ENCODE measurements around the gene TSPO. TPM values are rescaled to one million over a fixed set of nuclear protein-coding genes. Genes with fewer than 3 reads are reported as not detected.

Gene TSPO
- total RNA-seq, 1 donor from 2014 or later: 128 TPM

GRCh38 chr22:43147821-43148220 is 3.5 kb upstream of the TSPO start:
- no peak for TF ChIP-seq CTCF (IDR thresholded peaks at IDR 0.05; ENCODE audit: borderline replicate concordance)
- intact Hi-C loops (cut with micrococcal nuclease): no loop called here
- no peak for DNase-seq
- no peaks in the 10 kb centered on the region for H3K36me3 ChIP-seq
- H3K27me3 ChIP-seq (ENCODE audit: low read depth): no peaks in the 10 kb centered on the region
- no peak overlapping the region for H3K4me3 ChIP-seq
- peak overlapping the region; percentile 36 for H3K27ac ChIP-seq (replicated peaks)
- H3K4me1 ChIP-seq: peaks cover 29% of the 10 kb centered on the region
- H3K9me3 ChIP-seq (replicated peaks): no peaks in the 10 kb centered on the region

- no peak for TF ChIP-seq CTCF (IDR thresholded peaks at IDR 0.05; ENCODE audit: borderline replicate concordance)
- Histone ChIP-seq H3K27ac (replicated peaks) (no peak overlapping the region), H3K4me3 (no peak overlapping the region), H3K9me3 (replicated peaks) (no peaks in the 10 kb centered on the region), H3K4me1 (peaks cover 26% of the 10 kb centered on the region), H3K27me3 (ENCODE audit: low read depth) (no peaks in the 10 kb centered on the region), H3K36me3 (no peaks in the 10 kb centered on the region)
- DNase-seq: no peak
- intact Hi-C loops (cut with micrococcal nuclease): no loop called here
Observed at GRCh38 chr22:43148581-43148980, 2.8 kb upstream of the TSPO start.

GRCh38 chr22:43150731-43151206 is 590 bp upstream of the TSPO start:
- Histone ChIP-seq H3K4me1 (peaks cover 31% of the 10 kb centered on the region), H3K4me3 (peak overlapping the region; percentile 84), H3K9me3 (replicated peaks) (no peaks in the 10 kb centered on the region), H3K27ac (replicated peaks) (peak overlapping the region; percentile 89), H3K36me3 (no peaks in the 10 kb centered on the region), H3K27me3 (ENCODE audit: low read depth) (no peaks in the 10 kb centered on the region)
- intact Hi-C loops (cut with micrococcal nuclease): no loop called here
- no peak for TF ChIP-seq CTCF (IDR thresholded peaks at IDR 0.05; ENCODE audit: borderline replicate concordance)
- no peak for DNase-seq

- H3K4me1 ChIP-seq: peaks cover 31% of the 10 kb centered on the region
Observed at GRCh38 chr22:43152003-43152356, 621 bp downstream of the TSPO start.

GRCh38 chr22:43152357-43153071 is 1.2 kb downstream of the TSPO start:
- peak overlapping the region; percentile 84 for H3K4me3 ChIP-seq
- no peaks in the 10 kb centered on the region for H3K27me3 ChIP-seq (ENCODE audit: low read depth)
- intact Hi-C loops (cut with micrococcal nuclease): no loop called here
- TF ChIP-seq CTCF (IDR thresholded peaks at IDR 0.05; ENCODE audit: borderline replicate concordance): no peak
- H3K36me3 ChIP-seq: no peaks in the 10 kb centered on the region
- H3K9me3 ChIP-seq (replicated peaks): no peaks in the 10 kb centered on the region
- peak; percentile 79 for DNase-seq
- H3K27ac ChIP-seq (replicated peaks): peak overlapping the region; percentile 89
- H3K4me1 ChIP-seq: peaks cover 31% of the 10 kb centered on the region

More at GRCh38 chr22:43152003-43152356, 621 bp downstream of the TSPO start:
- intact Hi-C loops (cut with micrococcal nuclease): no loop called here
- no peaks in the 10 kb centered on the region for H3K27me3 ChIP-seq (ENCODE audit: low read depth)
- TF ChIP-seq CTCF (IDR thresholded peaks at IDR 0.05; ENCODE audit: borderline replicate concordance): no peak
- H3K27ac ChIP-seq (replicated peaks): peak overlapping the region; percentile 89
- DNase-seq: no peak
- H3K4me3 ChIP-seq: peak overlapping the region; percentile 84
- H3K9me3 ChIP-seq (replicated peaks): no peaks in the 10 kb centered on the region
- H3K36me3 ChIP-seq: no peaks in the 10 kb centered on the region
